Activated T-cell treated with anti-CD3 and anti-CD28 coated beads for 1 hour (primary cell): ENCODE measurements around the gene TERT.

ENCODE experiments used
- DNase-seq: peaks from one replicate; pipeline ENCODE4 v3.0.0-alpha.2; 2020; ENCODE audit warnings: low read depth

The TERT gene

GRCh38 chr5:1259806-1260480, 34.9 kb downstream of the TERT start:
- no peak for DNase-seq

- no peak for DNase-seq
Measured at GRCh38 chr5:1257841-1258240, 37.0 kb downstream of the TERT start.

- no peak for DNase-seq
Measured at GRCh38 chr5:1257363-1257762, 37.5 kb downstream of the TERT start.

GRCh38 chr5:1256776-1257175, 38.1 kb downstream of the TERT start:
- DNase-seq: no peak

- peak; percentile 42 for DNase-seq
Measured at GRCh38 chr5:1255081-1255561, 39.7 kb downstream of the TERT start.

- no peak for DNase-seq
Measured at GRCh38 chr5:1254196-1254595, 40.7 kb downstream of the TERT start.

- DNase-seq: no peak
Measured at GRCh38 chr5:1253456-1254105, 41.3 kb downstream of the TERT start.

GRCh38 chr5:1252681-1253080, 42.2 kb downstream of the TERT start:
- DNase-seq: no peak

GRCh38 chr5:1251678-1252580, 42.9 kb downstream of the TERT start:
- DNase-seq: no peak

GRCh38 chr5:1249366-1250280, 45.2 kb downstream of the TERT start:
- DNase-seq: no peak

- no peak for DNase-seq
Measured at GRCh38 chr5:1247811-1248210, 47.1 kb downstream of the TERT start.

- DNase-seq: no peak
Measured at GRCh38 chr5:1246711-1247431, 48.0 kb downstream of the TERT start.

GRCh38 chr5:1245905-1246576, 48.8 kb downstream of the TERT start:
- no peak for DNase-seq

- DNase-seq: no peak
Measured at GRCh38 chr5:1244976-1245375, 49.9 kb downstream of the TERT start.

- DNase-seq: no peak
Measured at GRCh38 chr5:1244255-1244654, 50.6 kb downstream of the TERT start.

GRCh38 chr5:1243487-1244130, 51.3 kb downstream of the TERT start:
- no peak for DNase-seq

GRCh38 chr5:1242733-1243486, 52.0 kb downstream of the TERT start:
- no peak for DNase-seq

- no peak for DNase-seq
Measured at GRCh38 chr5:1241509-1242080, 53.3 kb downstream of the TERT start.
